COR-L47 (cell line): ENCODE measurements around the gene STX5.
"Not testable (repeated sequence)": the region's sequence is repeated elsewhere in the genome, so short reads cannot be mapped to it uniquely, and the experiment has no call there.

Source experiments
- DNase-seq: peaks from one replicate; lab custom pipeline; 2025; lab: John Stamatoyannopoulos, UW

STX5 gene

GRCh38 chr11:62782753-62783152 is 49.1 kb downstream of the STX5 start:
- no peak for DNase-seq

- DNase-seq = no peak
These were observed 53.4 kb downstream of the STX5 start for GRCh38 chr11:62778441-62778840.

GRCh38 chr11:62777389-62777788 is 54.5 kb downstream of the STX5 start:
- no peak for DNase-seq

GRCh38 chr11:62775646-62776045 is 56.2 kb downstream of the STX5 start:
- no peak for DNase-seq

GRCh38 chr11:62774407-62774806 is 57.4 kb downstream of the STX5 start:
- no peak for DNase-seq

- peak; percentile 97 for DNase-seq
These were observed 60.5 kb downstream of the STX5 start, which contains the start of gene TAF6L for GRCh38 chr11:62771144-62772021. Gene TAF6L, plus strand, starts transcription at chr11:62771396. Its CDS starts 4,388 bp downstream, at chr11:62775784.

- peak; percentile 27 for DNase-seq
These were observed 61.1 kb downstream of the STX5 start for GRCh38 chr11:62770778-62771143.

- DNase-seq = not testable (repeated sequence)
These were observed 71.0 kb downstream of the STX5 start for GRCh38 chr11:62760867-62761227.

- no peak for DNase-seq
These were observed 73.7 kb downstream of the STX5 start for GRCh38 chr11:62757846-62758788.
